Lower leg skin (tissue), 4 donors: ENCODE results near the gene NKX2-1. TPM values are rescaled to one million over a fixed set of nuclear protein-coding genes. Genes with fewer than 3 reads are reported as not detected.

Source experiments
- DNase-seq, 2 donors: peaks; one replicate each; pipeline ENCODE4 v3.0.0-alpha.2; 2019; ENCODE audit warnings: low spot score in 2 of 2
- H3K4me3 ChIP-seq: fragments of 200-600 bp; sonication (generic); 2 replicates; pipeline ENCODE4 v1.5.1; 2017; ENCODE audit warnings: mild to moderate bottlenecking, low read depth; ENCODE audit not compliant: poor library complexity, severe bottlenecking
- POLR2A ChIP-seq, 2 donors: fragments of 450-650 bp; IDR thresholded peaks; one replicate each; pipeline ENCODE4 v1.6.1; 2016 to 2017; ENCODE audit warnings: antibody characterized with exemption in 2 of 2, mild to moderate bottlenecking in 1 of 2, moderate library complexity in 1 of 2
- WGBS, 2 donors: methylation state at CpG; one replicate each; pipeline ENCODE4 v1.1.5; 2018; 5-methylcytosine and 5-hydroxymethylcytosine counted together
- intact Hi-C: fragments of 100-400 bp; cut with DNase I; formaldehyde crosslinking; loops from one replicate; pipeline ENCODE4 v1.15.0; 2023; ENCODE audit warnings: low total_unique reads
- total RNA-seq, 4 donors: library from RNA; depleted of rRNA; stranded (reverse); fragments of >200 nt; gene quantifications; one replicate each; pipeline ENCODE4 v1.1.0, GENCODE V29; 2016
- TF ChIP-seq, protein P1 (sequence below), 3 donors: fragments of 450-650 bp; IDR thresholded peaks; one replicate each; pipeline ENCODE4 v1.5.1; 2016; ENCODE audit warnings: antibody characterized with exemption in 3 of 3, mild to moderate bottlenecking in 3 of 3, moderate library complexity in 2 of 3

Gene NKX2-1
- total RNA-seq, 4 donors from 2014 or later: not detected

DNA sequence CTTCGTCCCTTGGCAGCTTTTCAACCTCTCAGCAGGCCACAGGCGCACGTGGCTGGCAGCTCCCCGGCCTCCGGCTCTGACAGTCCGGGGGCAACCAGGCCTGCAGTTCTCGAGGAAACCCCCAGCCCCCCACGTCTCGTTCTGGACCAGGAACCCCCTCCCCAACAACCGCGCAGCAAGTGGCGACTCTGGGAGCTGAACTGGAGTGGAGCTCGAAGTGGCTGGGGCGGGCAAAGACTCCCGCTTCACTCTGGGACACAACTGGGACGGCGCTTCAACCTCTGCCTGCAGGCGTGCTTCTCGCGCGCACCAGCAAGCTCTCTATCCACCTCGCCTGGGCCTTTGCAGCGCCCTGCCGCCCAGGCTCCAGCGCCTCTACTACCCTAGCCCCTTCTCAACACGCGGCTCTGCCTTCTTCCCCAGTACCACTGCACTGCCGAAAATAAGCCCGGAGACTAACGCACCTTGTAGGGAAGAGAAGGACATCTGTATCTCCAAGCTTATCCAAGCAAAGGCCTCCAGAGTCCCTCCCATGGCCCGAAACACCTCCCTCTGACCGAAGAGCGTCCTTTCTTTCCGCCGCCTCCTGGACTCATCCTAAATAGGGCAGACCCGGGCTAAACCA, 2.4 kb upstream of the NKX2-1 start:
- H3K4me3 ChIP-seq: no peak overlapping the region
- WGBS, 2 donors: 6 to 7% methylated on average over 28 to 33 of the region's 36 CpGs
- intact Hi-C loops: no loop called here
- no peak for DNase-seq
- TF ChIP-seq POLR2A (IDR thresholded peaks at IDR 0.05): no peak
- TF ChIP-seq, protein P1, sequence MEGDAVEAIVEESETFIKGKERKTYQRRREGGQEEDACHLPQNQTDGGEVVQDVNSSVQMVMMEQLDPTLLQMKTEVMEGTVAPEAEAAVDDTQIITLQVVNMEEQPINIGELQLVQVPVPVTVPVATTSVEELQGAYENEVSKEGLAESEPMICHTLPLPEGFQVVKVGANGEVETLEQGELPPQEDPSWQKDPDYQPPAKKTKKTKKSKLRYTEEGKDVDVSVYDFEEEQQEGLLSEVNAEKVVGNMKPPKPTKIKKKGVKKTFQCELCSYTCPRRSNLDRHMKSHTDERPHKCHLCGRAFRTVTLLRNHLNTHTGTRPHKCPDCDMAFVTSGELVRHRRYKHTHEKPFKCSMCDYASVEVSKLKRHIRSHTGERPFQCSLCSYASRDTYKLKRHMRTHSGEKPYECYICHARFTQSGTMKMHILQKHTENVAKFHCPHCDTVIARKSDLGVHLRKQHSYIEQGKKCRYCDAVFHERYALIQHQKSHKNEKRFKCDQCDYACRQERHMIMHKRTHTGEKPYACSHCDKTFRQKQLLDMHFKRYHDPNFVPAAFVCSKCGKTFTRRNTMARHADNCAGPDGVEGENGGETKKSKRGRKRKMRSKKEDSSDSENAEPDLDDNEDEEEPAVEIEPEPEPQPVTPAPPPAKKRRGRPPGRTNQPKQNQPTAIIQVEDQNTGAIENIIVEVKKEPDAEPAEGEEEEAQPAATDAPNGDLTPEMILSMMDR (IDR thresholded peaks at IDR 0.05): no peak

DNA sequence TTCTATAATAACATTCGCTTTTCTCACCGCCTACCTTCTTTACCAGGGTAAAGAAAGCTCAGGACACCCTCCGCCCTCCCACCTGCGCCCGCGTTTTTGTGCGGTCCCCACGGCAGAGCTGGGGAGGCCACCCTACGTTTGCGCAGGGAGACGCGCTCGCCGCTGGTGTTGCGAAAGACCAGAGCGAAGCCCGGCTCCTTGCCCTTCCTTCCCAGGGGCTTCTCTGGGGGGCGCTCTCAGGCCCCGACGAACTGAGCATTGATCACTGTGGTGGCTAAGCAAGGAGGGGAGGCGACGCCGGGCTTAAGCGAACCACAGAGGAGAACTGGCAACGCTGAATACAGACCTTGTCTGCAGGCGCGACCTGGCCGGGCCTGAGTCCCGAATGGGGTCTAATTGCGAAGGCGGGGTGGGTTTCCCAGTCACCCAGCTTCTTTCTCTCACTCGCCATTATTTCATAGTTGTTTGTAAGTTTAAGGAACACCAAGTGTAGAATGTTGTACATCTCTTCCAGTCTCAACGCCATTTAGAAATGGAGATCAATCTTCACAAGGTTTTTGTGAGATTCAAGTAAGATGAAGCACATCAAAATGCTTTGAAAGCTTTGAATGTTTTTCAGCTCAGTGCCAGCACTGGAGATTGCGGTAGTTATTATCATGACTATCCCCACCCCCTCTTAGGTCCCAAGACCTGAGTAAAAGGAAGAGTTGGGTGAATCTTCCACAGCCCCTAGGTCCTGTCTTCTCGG, 1.7 kb upstream of the NKX2-1 start:
- 6 to 7% methylated on average over 34 of the region's 35 CpGs for WGBS, 2 donors
- no peak for TF ChIP-seq POLR2A (IDR thresholded peaks at IDR 0.05)
- TF ChIP-seq, protein P1 (IDR thresholded peaks at IDR 0.05): no peak
- intact Hi-C loops: no loop called here
- DNase-seq: no peak
- no peak overlapping the region for H3K4me3 ChIP-seq

DNA sequence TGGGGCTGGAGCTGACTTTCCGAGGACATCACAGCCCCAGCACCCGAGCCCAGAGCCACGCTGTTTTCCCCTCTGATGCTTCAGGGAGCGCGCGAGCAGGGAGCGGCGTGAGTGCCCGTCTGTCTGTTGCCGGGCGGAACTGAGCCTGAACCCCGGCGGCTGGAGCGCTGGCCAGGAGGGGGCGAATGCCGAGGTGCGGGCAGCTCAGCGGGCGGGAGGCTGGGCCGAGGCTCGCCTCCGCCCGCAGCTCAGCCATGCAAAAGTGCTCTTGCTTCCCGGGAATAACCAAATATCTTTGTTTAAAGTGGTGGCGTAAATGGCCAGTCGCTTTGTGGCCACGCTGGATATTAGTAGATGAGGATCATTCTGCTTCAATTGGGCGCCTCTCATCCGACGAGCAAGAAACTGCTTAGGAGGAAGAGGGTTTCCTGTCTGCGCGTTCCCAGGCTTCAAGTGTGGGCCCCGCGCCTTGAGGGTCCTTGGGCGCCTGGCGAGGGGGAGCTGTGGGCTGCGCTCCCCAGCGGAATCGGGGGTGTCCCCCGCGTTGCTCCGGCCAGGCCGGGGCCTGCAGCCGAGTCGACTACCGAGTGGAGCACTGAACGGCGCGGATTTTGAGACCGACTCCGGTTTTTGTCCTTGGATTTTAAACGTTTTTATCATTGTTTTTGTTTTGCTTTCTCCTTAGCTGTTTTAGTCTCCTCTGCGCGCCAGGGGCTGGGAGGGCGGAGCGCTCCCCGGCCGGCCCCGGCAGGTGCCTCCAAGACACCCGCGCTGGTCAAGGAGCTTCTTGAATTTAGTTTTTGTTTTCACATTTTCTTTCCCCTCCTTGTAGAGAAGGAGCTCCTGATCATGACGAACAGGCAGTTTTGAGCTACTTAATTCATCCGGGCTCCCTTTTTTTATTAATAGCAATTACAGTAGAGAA, 831 bp upstream of the NKX2-1 start:
- intact Hi-C loops: no loop called here
- TF ChIP-seq POLR2A (IDR thresholded peaks at IDR 0.05): no peak
- TF ChIP-seq, protein P1 (IDR thresholded peaks at IDR 0.05): no peak
- DNase-seq: no peak
- 1 to 2% methylated on average over 54 to 55 of the region's 63 CpGs for WGBS, 2 donors
- H3K4me3 ChIP-seq: no peak overlapping the region

DNA sequence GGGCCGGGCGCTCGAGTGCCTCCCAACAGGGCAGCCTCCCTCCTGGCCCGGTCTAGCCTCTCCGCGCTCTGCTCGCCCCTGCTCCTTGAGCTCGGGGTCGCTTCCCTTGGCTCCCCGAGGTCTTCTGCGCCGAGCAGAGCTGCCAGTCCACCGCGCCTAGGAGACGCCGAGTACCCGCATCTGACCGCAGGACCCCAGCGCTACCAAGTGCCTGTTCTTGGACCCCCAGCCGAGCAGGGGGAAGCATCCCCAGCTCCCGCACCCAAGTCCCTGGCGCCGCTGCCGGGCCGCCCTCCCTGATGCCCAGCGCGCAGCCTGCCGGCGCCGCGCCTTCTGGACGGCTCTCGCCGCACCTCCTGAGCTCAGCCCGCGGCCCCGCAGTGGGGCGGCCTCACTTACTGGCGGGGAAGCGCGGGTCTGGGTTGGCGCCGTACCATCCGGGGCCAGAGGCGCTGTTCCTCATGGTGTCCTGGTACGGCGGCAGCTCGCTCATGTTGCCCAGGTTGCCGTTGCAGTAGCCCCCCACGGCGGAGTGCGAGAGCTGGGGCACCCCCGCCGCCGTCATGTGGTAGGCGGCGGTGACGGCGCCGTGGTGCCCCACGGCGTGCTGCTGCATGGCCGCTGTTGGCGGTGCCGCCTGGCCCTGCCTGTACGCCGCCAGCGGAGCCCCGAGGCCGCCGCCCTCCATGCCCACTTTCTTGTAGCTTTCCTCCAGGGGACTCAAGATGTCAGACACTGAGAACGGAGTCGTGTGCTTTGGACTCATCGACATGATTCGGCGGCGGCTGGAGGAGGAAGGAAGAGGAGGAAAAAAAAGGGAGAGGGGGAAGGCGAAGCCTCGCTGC, 1.2 kb downstream of the NKX2-1 start:
- no peak overlapping the region for H3K4me3 ChIP-seq
- no peak for DNase-seq
- WGBS, 2 donors: 1 to 2% methylated on average over 37 to 45 of the region's 79 CpGs
- TF ChIP-seq, protein P1 (IDR thresholded peaks at IDR 0.05): no peak
- no peak for TF ChIP-seq POLR2A (IDR thresholded peaks at IDR 0.05)
- intact Hi-C loops: no loop called here

DNA sequence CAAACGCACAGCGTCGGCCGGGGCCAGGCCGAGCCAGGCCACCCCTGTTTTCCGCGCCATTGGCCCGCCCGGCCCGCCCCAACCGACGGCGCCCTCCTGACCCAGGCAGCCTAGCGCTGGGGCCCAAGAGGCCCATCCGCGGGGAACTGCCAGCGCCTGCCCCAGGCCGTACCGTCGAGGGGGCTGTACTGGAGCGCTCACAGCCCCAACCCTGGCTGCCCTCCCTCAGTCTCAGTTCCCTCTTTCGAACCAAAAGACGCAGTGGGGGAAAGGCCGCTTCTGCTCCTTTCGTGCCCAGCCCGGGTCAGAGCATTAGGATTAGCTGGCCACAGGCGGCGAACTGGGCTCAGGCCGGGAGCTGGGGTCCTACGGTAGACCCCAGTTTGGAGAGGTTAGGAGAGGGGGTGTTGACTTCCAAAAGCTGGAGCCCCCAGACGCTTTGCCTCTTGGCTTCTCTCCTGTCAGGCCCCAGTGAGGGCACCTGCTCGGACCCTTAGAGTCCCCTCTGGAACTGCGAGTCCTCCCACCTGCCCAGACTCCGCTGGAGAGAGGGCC, 1.9 kb downstream of the NKX2-1 start:
- intact Hi-C loops: no loop called here
- no peak for DNase-seq
- TF ChIP-seq, protein P1 (IDR thresholded peaks at IDR 0.05): no peak
- no peak for TF ChIP-seq POLR2A (IDR thresholded peaks at IDR 0.05)
- no peak overlapping the region for H3K4me3 ChIP-seq
- 7 to 9% methylated on average over 9 to 24 of the region's 34 CpGs for WGBS, 2 donors
